ENCODE results near the gene PCBP3.
"Not testable (repeated sequence)": the region's sequence is repeated elsewhere in the genome, so short reads cannot be mapped to it uniquely, and the experiment has no call there.

The PCBP3 gene

GRCh38 chr21:45948576-45949141 is 305.1 kb downstream of the PCBP3 start:
- DNase-seq (ENCODE audit: low spot score), result no peak

GRCh38 chr21:45949928-45950739 is 306.6 kb downstream of the PCBP3 start:
- DNase-seq (ENCODE audit: low spot score), result no peak

DNA sequence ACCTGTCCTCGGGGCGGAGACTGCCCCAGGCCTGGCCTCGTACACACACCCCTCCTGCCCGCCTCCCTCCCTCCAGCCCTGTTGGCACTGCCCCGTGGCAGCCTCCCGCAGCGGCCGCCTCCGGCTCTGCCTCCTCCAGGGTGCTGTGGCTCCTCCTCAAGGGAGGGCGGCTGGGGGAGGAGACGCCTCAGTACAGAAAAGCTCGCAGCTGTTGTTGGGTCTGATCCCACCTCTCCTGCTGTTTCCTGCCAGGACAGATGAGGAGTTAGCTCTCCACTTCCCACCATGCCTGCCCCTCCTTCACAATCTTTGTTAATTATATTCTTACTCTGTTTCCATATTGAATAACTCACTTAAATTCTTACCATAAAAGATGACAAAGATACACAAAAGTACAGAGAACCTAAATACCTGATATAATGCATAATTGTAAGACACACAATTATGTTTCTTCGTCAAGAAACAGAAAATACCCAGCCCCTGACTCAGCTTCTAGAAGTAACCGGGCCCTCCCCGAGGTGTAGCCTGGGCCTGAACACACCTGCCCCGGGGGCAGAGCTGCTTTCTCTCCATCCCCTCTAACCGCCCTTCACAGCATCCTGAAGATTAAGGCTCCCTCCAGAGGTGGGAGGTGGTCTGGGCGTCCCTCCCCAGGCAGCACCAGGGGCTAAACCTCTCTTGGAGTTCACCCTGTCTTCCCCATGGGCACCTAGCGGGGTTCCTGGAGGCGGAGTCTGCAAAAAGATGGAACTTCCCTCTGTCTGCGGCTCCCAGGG is 307.4 kb downstream of the PCBP3 start:
- DNase-seq (ENCODE audit: low spot score), result no peak

DNA sequence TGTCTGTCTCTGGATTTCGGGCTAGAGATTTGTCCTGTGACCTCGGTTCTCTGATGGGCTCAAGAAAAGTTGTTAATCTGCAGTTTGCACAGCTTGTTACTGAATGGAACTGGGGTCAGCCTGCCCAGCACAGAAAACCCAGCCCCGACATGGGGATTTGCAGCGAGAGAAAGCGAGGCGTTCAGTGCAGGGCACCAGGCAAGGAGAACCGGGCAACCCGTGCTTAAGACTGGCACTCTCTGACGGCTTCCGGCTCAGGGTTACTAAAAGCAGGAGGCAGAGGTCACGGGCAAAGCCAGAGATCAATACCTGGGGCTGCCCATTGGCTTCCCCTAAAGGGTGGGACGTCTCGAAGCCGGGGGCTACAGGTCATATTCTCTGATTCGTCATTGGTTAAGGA is 308.2 kb downstream of the PCBP3 start:
- DNase-seq (ENCODE audit: low spot score), result no peak

- not testable (repeated sequence) for DNase-seq (ENCODE audit: low spot score)
These were observed 309.0 kb downstream of the PCBP3 start for GRCh38 chr21:45952527-45952926.

DNA sequence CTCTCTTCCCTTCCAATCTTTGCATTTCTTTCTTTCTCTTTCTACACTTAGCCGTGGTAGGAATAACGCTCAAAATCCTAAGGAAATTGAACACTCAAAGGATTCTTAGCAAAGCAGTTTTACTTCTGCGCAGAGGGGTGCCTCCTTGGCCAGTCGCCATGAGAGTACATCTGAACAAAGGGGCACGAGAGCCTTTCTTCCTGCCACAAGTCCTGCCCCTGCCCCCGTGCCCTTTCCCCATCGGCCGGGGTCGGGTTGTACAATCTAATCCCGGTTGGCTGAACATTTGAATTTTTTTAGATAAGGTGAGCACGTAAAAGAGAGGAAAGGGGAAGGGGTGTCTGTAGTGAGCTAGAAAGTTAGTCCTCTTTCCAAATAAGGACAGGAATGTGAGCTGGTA is 309.4 kb downstream of the PCBP3 start:
- no peak for DNase-seq (ENCODE audit: low spot score)

- no peak for DNase-seq (ENCODE audit: low spot score)
These were observed 310.7 kb downstream of the PCBP3 start for GRCh38 chr21:45954261-45954660.

GRCh38 chr21:45954921-45955320 is 311.4 kb downstream of the PCBP3 start:
- DNase-seq (ENCODE audit: low spot score), result no peak

- no peak for DNase-seq (ENCODE audit: low spot score)
These were observed 314.0 kb downstream of the PCBP3 start for GRCh38 chr21:45957551-45957950.

GRCh38 chr21:45957981-45958600 is 314.6 kb downstream of the PCBP3 start:
- DNase-seq (ENCODE audit: low spot score), result no peak

DNA sequence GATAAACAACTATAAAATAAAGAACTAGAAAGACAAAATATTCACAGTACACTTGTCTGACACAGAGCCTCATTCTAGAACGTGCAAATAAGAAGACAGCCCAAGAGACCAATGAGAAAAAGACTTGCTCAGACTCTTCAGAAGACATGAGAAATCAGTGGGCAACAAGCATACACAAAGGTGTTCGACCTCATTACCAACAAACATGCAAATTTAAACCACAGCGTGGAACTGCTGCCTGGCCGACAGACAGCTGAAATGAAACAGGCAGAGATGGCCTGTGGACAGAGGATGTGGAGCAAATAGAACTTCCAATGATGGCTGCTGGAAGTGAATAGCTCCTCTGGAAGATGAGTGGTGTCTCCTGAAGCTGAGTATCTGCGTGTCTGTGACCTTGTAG is 315.7 kb downstream of the PCBP3 start:
- no peak for DNase-seq (ENCODE audit: low spot score)

GRCh38 chr21:45959779-45960390 is 316.4 kb downstream of the PCBP3 start:
- no peak for DNase-seq (ENCODE audit: low spot score)

- DNase-seq (ENCODE audit: low spot score), result not testable (repeated sequence)
These were observed 317.9 kb downstream of the PCBP3 start for GRCh38 chr21:45961408-45961807.

DNA sequence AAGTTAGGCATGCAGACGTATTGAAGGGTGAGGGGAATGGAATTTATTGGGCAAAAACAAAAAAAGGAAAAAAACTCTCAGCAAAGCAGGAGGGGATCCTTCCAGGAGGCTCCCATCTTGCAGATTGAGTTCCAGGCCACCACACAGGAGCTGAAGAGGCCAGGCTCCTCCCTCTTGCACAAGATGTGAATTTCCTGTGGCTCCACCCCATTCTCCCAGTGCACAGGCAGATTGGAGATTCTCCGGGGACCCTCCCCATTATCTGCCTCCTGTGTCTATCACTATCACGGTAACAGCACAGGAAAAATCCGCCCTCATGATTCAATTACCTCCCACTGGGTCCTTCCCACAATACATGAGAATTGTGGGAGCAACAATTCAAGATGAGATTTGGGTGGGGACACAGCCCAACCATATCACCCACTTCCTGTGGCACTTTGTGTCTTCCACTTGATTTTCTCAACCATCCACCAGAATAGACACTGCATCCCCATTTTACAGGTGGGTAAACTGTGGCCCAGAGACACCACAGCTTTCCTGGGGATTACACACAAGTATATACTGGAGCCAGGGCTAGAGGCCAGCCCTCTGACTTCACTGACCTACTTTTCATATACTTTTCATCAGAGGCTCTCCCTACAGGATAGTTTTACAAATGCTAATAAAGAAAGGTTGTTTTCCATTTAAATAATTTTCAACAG is 319.2 kb downstream of the PCBP3 start:
- no peak for DNase-seq (ENCODE audit: low spot score)

- DNase-seq (ENCODE audit: low spot score), result no peak
These were observed 319.7 kb downstream of the PCBP3 start for GRCh38 chr21:45963232-45963570.

DNA sequence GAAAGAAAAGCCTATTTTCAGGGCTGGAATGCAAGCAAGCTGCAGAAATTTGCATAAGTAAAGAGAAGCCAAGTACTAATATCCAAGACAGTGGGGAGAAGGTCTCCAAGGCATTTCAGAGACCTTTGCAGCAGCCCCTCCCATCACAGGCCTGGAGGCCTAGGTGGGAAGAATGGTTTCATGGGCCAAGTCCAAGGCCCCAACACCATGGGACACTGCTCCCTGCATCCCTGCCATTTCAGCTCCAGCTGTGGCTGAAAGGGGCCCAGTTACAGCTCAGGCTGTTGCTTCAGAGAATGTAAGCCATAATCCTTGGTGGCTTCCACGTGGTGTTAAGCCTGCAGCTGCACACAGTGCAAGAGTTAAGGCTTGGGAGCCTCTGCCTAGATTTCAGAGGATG is 321.1 kb downstream of the PCBP3 start:
- DNase-seq (ENCODE audit: low spot score), result no peak

- no peak for DNase-seq (ENCODE audit: low spot score)
These were observed 321.7 kb downstream of the PCBP3 start for GRCh38 chr21:45965084-45965809.

GRCh38 chr21:45966791-45967394 is 323.4 kb downstream of the PCBP3 start:
- no peak for DNase-seq (ENCODE audit: low spot score)

- no peak for DNase-seq (ENCODE audit: low spot score)
These were observed 326.6 kb downstream of the PCBP3 start for GRCh38 chr21:45969921-45970673.
